ENCODE measurements around the gene YTHDF1.

GRCh38 chr20:63261060-63261794, 45.3 kb upstream of the YTHDF1 start:
- TF ChIP-seq CTCF (IDR thresholded peaks at IDR 0.05; ENCODE audit: poor library complexity) (no peak), EZH2phosphoT487 (IDR thresholded peaks at IDR 0.05; ENCODE audit: low read depth, severe bottlenecking, unreplicated experiment) (no peak)

All from hepatocyte (in vitro differentiated cells).